ENCODE measurements around the gene NCAM1.
A peak's percentile ranks its signal among the peaks of the same experiment; 100 is the strongest.

Gene NCAM1

GRCh38 chr11:113274713-113275582 lies 313.7 kb downstream of the NCAM1 start:
- Mint-ChIP-seq H3K36me3 (no peaks in the 10 kb centered on the region), H3K9me3 (no peaks in the 10 kb centered on the region), H3K4me1 (no peaks in the 10 kb centered on the region), H3K27ac (no peak overlapping the region), H3K4me3 (no peak overlapping the region)
- ATAC-seq (peak; percentile 27), DNase-seq (ENCODE audit: low spot score in 2 of 2) (no peak)

DNA sequence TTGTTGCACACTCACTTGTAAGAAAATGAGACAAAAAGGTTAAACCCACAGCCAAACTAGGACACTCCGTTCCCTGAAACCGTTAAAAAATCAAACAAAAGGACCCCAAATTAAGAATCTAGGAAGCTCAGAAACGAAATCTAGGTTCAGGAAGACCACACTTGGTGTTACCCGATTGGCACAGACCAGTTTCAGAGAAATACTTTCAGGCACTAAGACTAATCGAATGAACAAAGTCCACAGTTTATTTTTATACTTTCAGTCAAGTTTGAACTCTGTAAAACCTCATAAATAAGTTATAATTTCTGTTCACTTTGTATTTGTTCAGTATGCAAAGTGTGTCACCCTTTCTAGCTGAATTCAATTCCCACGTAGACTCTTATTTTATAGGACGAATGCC lies 314.4 kb downstream of the NCAM1 start:
- Mint-ChIP-seq H3K4me3 (no peak overlapping the region), H3K9me3 (no peaks in the 10 kb centered on the region), H3K4me1 (no peaks in the 10 kb centered on the region), H3K27ac (no peak overlapping the region), H3K36me3 (no peaks in the 10 kb centered on the region)
- ATAC-seq (no peak), DNase-seq (ENCODE audit: low spot score in 2 of 2) (no peak)

- Mint-ChIP-seq H3K9me3 (no peaks in the 10 kb centered on the region), H3K27ac (no peak overlapping the region), H3K36me3 (no peaks in the 10 kb centered on the region), H3K4me1 (no peaks in the 10 kb centered on the region), H3K4me3 (no peak overlapping the region)
- no peak for DNase-seq (ENCODE audit: low spot score in 2 of 2)
- no peak for ATAC-seq
Observed at GRCh38 chr11:113276466-113276865, 315.2 kb downstream of the NCAM1 start.

DNA sequence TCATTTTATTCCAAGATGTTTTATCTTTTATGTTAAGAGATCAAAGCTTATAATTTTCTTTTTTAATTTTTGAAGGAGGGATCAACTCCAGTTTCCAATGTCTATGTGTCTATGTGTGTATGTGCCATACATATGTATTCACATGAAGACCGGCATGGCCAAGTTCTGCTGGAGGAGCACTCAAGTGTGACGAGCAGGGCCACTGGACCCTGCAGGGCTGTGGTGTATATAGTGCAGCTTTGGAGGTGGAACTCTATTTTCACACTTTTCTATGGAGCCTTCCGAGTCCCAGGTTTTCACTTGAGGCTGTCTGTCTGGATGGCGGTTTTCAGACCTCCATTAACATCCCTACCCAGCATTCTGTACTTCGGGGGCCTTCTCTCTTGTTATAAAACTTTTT lies 316.7 kb downstream of the NCAM1 start:
- no peak for DNase-seq (ENCODE audit: low spot score in 2 of 2)
- Mint-ChIP-seq H3K4me1 (no peaks in the 10 kb centered on the region), H3K4me3 (no peak overlapping the region), H3K27ac (no peak overlapping the region), H3K36me3 (no peaks in the 10 kb centered on the region), H3K9me3 (no peaks in the 10 kb centered on the region)
- no peak for ATAC-seq

DNA sequence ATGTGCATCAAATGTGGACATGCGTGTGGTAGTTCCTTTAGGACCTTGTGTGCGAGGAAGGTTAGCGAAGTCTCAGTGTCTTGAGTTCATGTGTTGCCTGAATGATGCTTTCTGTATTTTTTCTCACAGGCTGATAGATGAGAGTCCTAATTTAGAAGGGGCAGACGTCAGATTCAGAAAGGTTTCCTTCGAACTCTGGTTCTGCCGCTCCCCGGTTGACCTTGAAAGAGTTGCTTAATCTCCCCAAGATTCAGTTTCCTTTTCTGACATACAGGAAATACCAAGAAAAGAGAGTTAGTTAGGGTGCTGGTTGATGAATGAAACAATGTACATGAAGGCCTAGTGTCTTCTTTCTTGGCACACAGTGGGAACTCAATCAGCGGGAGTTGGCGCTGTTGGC lies 317.3 kb downstream of the NCAM1 start:
- no peak overlapping the region for H3K4me3 Mint-ChIP-seq
- H3K4me1 Mint-ChIP-seq, result no peaks in the 10 kb centered on the region
- DNase-seq (ENCODE audit: low spot score in 2 of 2) (no peak), ATAC-seq (no peak)
- H3K36me3 Mint-ChIP-seq, result no peaks in the 10 kb centered on the region
- no peak overlapping the region for H3K27ac Mint-ChIP-seq
- no peaks in the 10 kb centered on the region for H3K9me3 Mint-ChIP-seq

DNA sequence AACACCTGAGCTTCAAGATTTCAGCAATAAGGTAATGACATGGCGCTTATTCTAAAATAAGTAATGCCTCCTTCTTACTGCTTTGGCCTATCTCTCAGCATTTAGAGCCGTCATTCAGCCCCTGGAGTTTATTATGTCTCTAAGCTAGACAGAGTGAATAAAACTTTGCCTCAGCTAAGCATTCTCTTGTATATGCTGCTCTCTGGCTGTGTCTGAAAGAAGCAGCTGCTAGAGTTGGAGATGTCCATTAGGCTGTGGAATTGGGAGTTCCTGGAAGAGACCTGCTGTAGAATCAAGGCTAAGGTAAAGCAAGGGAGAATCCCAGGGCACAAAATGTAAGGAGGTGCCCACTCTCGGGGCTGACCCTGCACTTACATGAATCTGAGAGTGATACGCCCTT lies 317.7 kb downstream of the NCAM1 start:
- no peaks in the 10 kb centered on the region for H3K36me3 Mint-ChIP-seq
- no peak for DNase-seq (ENCODE audit: low spot score in 2 of 2)
- ATAC-seq, result no peak
- no peak overlapping the region for H3K27ac Mint-ChIP-seq
- H3K4me3 Mint-ChIP-seq, result no peak overlapping the region
- H3K4me1 Mint-ChIP-seq, result no peaks in the 10 kb centered on the region
- H3K9me3 Mint-ChIP-seq, result no peaks in the 10 kb centered on the region

- H3K4me1 Mint-ChIP-seq, result no peaks in the 10 kb centered on the region
- ATAC-seq (no peak), DNase-seq (ENCODE audit: low spot score in 2 of 2) (no peak)
- H3K9me3 Mint-ChIP-seq, result no peaks in the 10 kb centered on the region
- no peak overlapping the region for H3K27ac Mint-ChIP-seq
- H3K36me3 Mint-ChIP-seq, result no peaks in the 10 kb centered on the region
- no peak overlapping the region for H3K4me3 Mint-ChIP-seq
Observed at GRCh38 chr11:113279591-113279990, 318.4 kb downstream of the NCAM1 start.

DNA sequence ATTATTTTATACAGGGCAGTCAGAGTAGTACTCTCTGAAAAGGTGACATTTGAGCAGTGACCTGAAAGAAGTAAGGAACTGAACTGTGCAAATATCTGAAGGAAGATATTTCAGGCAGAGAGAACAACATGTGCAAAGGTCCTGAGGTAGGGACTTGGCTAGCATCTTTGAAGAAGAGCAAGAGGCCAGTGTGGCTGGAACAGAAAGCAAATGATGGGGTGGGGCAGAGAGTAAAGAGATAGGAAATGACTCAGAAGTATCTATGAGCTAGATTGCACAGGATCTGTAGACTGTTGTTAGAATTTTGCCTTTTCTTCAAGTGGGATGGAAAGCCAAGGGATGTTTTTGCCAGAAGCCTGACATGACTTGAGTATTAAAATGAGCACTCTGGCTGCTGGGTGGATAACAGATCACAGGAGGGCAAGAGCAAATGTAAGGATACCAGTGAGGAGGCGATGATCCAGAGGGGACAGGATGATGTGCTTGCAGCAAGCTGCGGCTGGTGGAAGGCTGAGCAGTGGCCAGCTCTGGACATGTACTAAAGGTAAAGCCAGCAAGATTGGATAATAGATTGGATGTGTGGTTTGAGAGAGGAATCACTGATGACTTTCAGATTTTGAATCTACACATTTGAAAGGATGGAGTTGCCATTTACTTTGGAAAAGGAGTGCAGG lies 320.0 kb downstream of the NCAM1 start:
- DNase-seq (ENCODE audit: low spot score in 2 of 2) (no peak), ATAC-seq (no peak)
- Mint-ChIP-seq H3K27ac (no peak overlapping the region), H3K4me1 (no peaks in the 10 kb centered on the region), H3K9me3 (no peaks in the 10 kb centered on the region), H3K4me3 (no peak overlapping the region), H3K36me3 (no peaks in the 10 kb centered on the region)

DNA sequence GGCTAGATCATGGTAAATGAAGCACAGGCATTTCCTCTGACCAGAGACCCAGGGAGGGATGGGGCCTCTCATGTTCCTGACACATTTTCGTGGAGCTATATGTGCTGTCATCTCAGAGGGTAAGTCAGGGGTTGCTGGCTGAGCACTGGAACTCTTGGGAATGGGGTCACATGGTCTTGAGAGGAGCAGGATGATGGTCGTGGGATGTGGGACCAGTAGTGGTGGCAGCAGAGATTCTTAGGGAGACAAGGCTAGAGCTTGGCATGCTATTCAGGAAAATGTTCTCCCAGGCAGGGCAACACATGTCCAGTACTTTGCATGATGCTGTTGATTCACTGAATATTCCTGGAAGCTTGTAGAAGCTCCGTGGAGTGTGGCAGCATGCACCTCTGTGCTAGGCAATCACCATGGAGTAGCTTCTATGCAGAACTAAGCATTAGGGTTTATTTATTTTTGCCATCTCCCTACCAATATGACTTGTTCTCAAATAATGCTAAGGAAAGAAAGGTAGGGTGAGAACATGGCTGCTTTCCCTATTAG lies 321.7 kb downstream of the NCAM1 start:
- no peak for DNase-seq (ENCODE audit: low spot score in 2 of 2)
- H3K27ac Mint-ChIP-seq, result no peak overlapping the region

GRCh38 chr11:113283881-113284280 lies 322.7 kb downstream of the NCAM1 start:
- no peaks in the 10 kb centered on the region for H3K9me3 Mint-ChIP-seq
- no peak for ATAC-seq
- no peak for DNase-seq (ENCODE audit: low spot score in 2 of 2)
- H3K27ac Mint-ChIP-seq, result no peak overlapping the region
- no peaks in the 10 kb centered on the region for H3K36me3 Mint-ChIP-seq
- H3K4me1 Mint-ChIP-seq, result no peaks in the 10 kb centered on the region
- H3K4me3 Mint-ChIP-seq, result no peak overlapping the region

More for the DNA sequence above, 321.7 kb downstream of the NCAM1 start:
- no peak for ATAC-seq
- no peaks in the 10 kb centered on the region for H3K9me3 Mint-ChIP-seq
- H3K4me1 Mint-ChIP-seq, result no peaks in the 10 kb centered on the region
- H3K36me3 Mint-ChIP-seq, result no peaks in the 10 kb centered on the region
- no peak overlapping the region for H3K4me3 Mint-ChIP-seq

GRCh38 chr11:113286009-113286408 lies 324.8 kb downstream of the NCAM1 start:
- no peaks in the 10 kb centered on the region for H3K9me3 Mint-ChIP-seq
- DNase-seq (ENCODE audit: low spot score in 2 of 2), result no peak

DNA sequence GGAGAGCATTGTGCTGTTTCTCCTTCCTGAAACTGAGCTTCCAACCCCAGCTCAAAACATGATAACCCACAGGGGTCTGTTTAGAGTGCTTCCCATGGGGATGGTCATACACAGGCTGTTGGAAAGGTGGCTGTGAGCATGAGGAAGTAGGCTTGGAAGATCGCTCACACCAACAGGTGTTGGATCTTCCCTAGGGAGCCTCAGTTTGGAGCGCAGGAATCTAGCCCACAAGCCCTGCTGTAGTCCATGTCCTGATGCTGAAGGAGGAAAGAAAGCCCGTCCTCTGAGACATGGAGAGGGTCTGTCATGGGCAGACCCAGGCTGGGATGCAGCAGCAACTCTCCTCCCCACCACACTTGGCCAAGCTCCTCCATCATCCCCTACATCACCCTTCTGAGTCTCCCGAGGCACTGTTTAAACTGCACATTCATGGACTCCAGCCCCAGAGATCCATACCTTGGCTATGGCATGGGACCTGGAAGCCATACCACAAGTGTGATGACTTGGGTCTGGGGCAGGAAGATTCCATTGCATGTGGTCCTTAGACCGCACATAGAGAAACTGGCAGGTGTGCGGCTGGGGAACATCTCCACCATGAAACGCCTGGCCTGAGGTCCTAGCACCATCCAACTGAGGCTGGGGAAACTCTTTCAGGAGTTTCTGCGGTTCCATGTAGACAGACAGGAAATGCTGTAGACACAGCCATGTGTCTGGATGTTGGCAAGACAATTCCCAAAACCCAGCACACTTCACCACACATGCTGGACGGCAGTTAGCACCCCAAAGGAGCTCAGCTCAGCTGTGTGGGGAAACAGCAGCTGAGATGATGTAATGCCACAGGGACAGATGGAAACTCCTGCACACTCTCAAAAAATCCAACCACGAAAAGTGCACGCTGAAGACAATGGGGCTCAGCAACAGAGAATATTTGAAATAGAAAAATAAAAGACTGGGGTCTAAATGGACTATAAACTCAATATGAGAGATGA lies 325.6 kb downstream of the NCAM1 start:
- DNase-seq (ENCODE audit: low spot score in 2 of 2) (no peak), ATAC-seq (no peak)
- no peaks in the 10 kb centered on the region for H3K36me3 Mint-ChIP-seq
- no peak overlapping the region for H3K27ac Mint-ChIP-seq
- H3K4me1 Mint-ChIP-seq, result no peaks in the 10 kb centered on the region
- H3K9me3 Mint-ChIP-seq, result no peaks in the 10 kb centered on the region
- H3K4me3 Mint-ChIP-seq, result no peak overlapping the region

More at GRCh38 chr11:113286009-113286408, 324.8 kb downstream of the NCAM1 start:
- Mint-ChIP-seq H3K36me3 (no peaks in the 10 kb centered on the region), H3K4me1 (no peaks in the 10 kb centered on the region), H3K4me3 (no peak overlapping the region), H3K27ac (no peak overlapping the region)
- ATAC-seq, result no peak

- H3K36me3 Mint-ChIP-seq, result no peaks in the 10 kb centered on the region
- ATAC-seq, result no peak
- DNase-seq (ENCODE audit: low spot score in 2 of 2), result no peak
Observed at GRCh38 chr11:113287801-113288200, 326.6 kb downstream of the NCAM1 start.

GRCh38 chr11:113288286-113288863 lies 327.2 kb downstream of the NCAM1 start:
- H3K9me3 Mint-ChIP-seq, result no peaks in the 10 kb centered on the region
- H3K27ac Mint-ChIP-seq, result no peak overlapping the region
- no peaks in the 10 kb centered on the region for H3K4me1 Mint-ChIP-seq
- ATAC-seq (no peak), DNase-seq (ENCODE audit: low spot score in 2 of 2) (no peak)
- no peak overlapping the region for H3K4me3 Mint-ChIP-seq
- H3K36me3 Mint-ChIP-seq, result no peaks in the 10 kb centered on the region

More at GRCh38 chr11:113287801-113288200, 326.6 kb downstream of the NCAM1 start:
- H3K9me3 Mint-ChIP-seq, result no peaks in the 10 kb centered on the region
- no peak overlapping the region for H3K27ac Mint-ChIP-seq
- no peaks in the 10 kb centered on the region for H3K4me1 Mint-ChIP-seq
- H3K4me3 Mint-ChIP-seq, result no peak overlapping the region
